IPS DF 4.7 (cell line): Measurements from ENCODE around the gene PPP1R13B.
"Not testable (repeated sequence)": the region's sequence is repeated elsewhere in the genome, so short reads cannot be mapped to it uniquely, and the experiment has no call there.

Experiments used
- DNase-seq: peaks from one replicate; pipeline ENCODE4 v3.0.0-alpha.2; 2013; ENCODE audit warnings: low spot score; ENCODE audit errors: extremely low read depth

The PPP1R13B gene

GRCh38 chr14:103702095-103702494, 145.3 kb downstream of the PPP1R13B start:
- no peak for DNase-seq

GRCh38 chr14:103700753-103701490, 146.5 kb downstream of the PPP1R13B start:
- DNase-seq = no peak

- no peak for DNase-seq
These were observed 147.2 kb downstream of the PPP1R13B start for GRCh38 chr14:103699901-103700752.

- DNase-seq = no peak
These were observed 148.1 kb downstream of the PPP1R13B start for GRCh38 chr14:103699261-103699661.

GRCh38 chr14:103698380-103699260, 148.8 kb downstream of the PPP1R13B start:
- DNase-seq = no peak

GRCh38 chr14:103697603-103698379, 149.6 kb downstream of the PPP1R13B start:
- DNase-seq = no peak

- DNase-seq = no peak
These were observed 150.2 kb downstream of the PPP1R13B start for GRCh38 chr14:103697206-103697602.

- no peak for DNase-seq
These were observed 150.8 kb downstream of the PPP1R13B start for GRCh38 chr14:103696466-103697071.

- DNase-seq = no peak
These were observed 151.3 kb downstream of the PPP1R13B start for GRCh38 chr14:103696070-103696402.

- DNase-seq = no peak
These were observed 151.9 kb downstream of the PPP1R13B start for GRCh38 chr14:103695296-103696069.

- no peak for DNase-seq
These were observed 152.8 kb downstream of the PPP1R13B start for GRCh38 chr14:103694572-103695026.

GRCh38 chr14:103693515-103693914, 153.9 kb downstream of the PPP1R13B start:
- DNase-seq = no peak

GRCh38 chr14:103692871-103693270, 154.5 kb downstream of the PPP1R13B start:
- DNase-seq = no peak

GRCh38 chr14:103692159-103692558, 155.2 kb downstream of the PPP1R13B start:
- no peak for DNase-seq

GRCh38 chr14:103691655-103692054, 155.7 kb downstream of the PPP1R13B start:
- DNase-seq = not testable (repeated sequence)

GRCh38 chr14:103690332-103690731, 157.0 kb downstream of the PPP1R13B start:
- no peak for DNase-seq

- DNase-seq = no peak
These were observed 158.2 kb downstream of the PPP1R13B start for GRCh38 chr14:103688906-103689902.

- no peak for DNase-seq
These were observed 158.9 kb downstream of the PPP1R13B start for GRCh38 chr14:103688441-103688840.
